Activated T-cell treated with anti-CD3 and anti-CD28 coated beads, Interleukin-2, amount 50 U/mL, for 48 hours (primary cell): ENCODE measurements around the gene OPN3.

Source experiments
- DNase-seq, 2 experiments: peaks; one replicate each; pipeline ENCODE4 v3.0.0-alpha.2; 2020

OPN3 gene

DNA sequence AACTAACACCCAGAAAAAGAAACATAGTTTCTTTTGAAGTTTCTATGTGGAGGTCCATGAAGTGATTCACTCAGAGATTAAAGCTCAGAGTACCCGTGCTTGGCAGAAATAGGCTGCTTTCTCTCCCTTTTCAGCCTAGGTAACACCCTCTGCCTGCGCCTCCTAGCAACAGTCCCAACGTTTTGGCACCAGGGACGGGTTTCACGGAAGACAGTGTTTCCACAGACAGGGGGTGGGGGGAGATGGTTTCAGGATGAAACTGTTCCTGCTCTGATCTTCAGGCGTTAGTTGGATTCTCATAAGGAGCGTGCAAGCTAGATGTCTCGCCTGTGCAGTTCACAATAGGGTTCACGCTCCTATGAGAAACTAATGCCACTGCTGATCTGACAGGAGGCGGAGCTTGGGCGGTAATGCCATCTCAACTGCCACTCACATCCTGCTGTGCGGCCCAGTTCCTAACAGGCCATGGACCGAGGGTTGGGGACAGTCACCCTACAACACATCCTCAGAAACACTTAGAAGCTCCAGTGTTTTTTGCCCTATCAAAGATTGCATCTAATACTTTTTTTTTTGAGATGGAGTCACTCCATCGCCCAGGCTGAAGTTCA is 53.2 kb downstream of the OPN3 start:
- no peak for DNase-seq

DNA sequence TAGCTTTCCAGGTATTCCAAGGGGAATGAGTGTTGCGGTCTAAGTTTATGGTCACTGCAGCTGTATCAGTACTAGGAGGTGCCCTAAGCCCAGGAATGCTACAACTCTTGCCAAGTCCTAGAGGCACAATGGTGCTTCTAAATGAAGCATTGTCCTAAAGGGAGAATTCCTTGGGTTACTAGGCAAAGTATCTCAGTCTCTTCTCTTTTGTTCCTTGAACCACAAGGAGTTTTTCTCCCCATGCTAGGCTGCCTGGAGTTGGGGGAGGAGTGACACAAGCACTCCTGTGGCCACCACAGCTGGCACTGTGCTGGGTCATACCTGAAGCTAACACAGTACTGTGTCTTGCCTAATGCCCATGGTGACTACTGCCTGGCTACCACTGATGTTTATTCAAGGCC is 57.2 kb downstream of the OPN3 start:
- no peak for DNase-seq

DNA sequence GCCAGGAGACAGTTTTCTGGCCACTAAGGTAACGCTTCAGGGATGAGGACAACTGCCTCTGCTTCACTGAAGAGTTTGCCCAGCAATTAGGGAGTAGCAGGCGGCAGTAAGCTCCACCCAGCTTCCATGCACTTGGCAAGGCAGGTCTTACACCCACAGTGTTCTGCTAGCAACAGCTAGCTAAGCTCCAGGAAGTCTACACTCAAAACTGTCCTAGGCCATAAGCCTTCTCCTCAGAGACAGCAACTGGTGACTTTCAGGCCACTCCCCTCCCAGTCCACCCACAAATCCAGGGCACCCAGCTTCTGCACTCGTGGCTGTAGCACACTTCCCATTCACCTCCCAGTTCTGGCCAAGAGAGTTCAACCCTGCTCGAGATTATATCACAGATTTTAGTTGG is 60.7 kb downstream of the OPN3 start:
- no peak for DNase-seq

DNA sequence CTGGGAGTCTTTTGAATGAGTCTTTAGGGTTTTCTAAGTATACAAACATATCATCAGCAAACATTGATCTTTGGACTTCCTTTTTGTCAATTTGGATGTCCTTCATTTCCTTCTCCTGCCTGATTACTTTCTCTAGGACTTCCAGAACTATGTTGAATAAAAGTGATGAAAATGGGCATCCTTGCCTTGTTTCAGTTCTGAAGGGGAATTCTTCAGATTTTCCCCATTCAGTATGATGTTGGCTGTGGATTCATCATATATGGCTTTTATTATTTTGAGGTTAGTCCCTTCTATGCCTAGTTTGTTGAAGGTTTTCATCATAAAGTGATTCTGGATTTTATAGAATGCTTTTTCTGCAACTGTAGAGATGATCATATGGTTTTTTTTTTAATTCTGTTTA is 66.0 kb downstream of the OPN3 start:
- no peak for DNase-seq

DNA sequence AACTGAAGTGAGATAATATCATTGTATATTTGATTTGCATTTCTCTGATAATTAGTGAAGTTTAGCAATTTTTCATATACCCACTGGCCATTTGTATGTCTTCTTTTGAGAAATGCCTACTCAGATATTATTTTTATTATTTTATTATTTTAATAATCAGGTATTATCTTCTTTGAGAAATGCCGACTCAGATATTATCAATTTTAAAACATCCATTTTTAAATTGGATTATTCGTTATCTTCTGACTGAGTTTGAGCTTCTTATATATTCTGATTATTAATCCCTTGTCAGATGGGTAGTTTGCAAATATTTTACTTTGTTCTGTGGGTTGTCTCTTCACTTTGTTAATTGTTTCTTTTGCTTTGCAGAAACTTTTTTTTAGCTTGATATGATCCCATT is 70.3 kb downstream of the OPN3 start:
- no peak for DNase-seq

DNA sequence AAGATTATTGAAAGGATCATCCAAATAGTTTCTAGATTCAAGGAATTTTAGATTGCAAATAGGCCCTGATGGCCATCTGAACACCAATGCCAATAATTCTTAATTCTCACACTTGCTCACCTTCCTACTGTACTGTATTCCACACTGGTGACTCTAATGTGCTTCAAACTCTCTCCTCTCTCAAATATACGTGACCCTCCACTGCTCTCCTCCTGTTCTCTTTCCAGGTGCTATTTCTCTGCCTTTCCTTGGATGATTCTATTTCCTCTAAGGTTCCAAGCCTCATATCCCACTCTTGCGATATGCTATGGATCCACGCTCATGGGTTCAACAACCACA is 79.4 kb downstream of the OPN3 start:
- no peak for DNase-seq

DNA sequence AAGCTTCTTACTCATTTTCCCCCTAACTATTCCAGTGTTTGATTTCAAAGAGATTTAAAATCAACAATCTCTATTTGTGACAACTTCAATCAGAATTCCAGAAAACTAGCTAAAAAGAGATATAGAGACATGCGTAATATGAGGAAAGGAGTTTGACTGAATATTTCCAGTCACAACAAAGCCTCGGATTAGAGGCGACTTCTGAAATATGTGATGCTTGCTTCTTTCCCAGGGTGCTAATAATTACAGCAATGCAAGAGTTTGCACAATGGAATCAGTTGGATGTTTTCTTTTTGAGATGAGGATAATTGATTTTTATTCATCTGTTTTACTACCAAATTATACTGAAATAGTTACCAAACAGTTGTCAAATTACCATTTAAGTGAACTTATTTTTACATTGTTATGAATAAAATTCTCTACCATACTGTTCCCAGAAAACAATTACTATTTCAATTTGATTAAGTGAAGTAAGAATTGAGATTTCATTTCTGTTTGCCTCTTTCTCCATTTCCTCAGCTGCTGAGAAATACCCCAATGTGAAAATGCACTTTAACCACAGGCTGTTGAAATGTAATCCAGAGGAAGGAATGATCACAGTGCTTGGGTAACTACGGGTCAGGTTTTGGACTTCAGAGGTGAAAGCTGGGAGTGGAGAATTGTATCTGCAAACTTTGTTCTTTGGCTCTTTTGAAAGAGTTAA is 79.9 kb downstream of the OPN3 start:
- no peak for DNase-seq

DNA sequence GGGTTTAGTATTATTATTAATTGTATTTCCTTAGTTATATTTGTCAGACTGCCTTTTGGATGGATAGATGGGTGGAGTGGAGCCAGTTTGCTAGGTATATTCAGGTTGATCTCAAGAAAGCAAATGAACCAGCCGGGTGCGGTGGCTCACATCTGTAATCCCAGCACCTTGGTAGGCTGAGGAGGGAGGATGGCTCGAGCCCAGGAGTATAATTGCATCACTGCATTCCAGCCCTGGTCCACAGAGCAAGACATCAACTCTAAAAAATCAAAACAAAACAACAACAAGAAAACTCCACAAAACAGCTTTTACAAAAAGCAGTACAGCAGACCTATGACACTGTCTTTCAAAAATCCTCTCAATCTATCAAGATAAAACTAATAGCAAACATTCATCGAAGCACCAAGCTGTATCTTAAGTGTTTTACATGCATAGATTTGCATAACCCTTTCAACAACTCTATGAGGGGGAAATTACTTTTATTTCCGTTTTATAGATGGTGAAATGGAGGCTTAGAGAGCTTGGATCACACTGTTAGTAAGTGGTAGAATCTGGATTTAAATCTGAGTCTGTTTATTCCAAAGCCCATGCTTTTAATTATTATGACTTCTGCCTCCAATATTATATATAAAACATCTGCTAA is 82.5 kb downstream of the OPN3 start:
- no peak for DNase-seq

DNA sequence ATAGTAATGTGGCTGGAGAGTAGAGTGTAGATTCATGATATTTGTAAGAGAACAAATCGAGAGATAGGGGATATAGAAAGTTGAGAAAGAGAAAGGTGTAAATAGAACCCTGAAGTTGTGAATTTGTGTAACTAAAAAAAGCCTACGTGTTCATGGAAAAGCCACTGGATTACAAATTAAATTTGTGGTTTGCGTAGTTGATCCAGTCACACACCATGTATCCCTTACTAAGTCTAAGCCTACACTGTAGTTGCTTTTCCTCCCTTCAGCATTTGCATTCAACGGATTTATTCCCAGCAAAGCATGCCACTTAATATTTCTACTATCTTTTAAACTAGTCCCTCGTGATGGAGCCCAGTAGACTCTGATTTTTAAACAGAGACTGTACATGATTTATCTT is 83.1 kb downstream of the OPN3 start:
- DNase-seq = no peak

DNA sequence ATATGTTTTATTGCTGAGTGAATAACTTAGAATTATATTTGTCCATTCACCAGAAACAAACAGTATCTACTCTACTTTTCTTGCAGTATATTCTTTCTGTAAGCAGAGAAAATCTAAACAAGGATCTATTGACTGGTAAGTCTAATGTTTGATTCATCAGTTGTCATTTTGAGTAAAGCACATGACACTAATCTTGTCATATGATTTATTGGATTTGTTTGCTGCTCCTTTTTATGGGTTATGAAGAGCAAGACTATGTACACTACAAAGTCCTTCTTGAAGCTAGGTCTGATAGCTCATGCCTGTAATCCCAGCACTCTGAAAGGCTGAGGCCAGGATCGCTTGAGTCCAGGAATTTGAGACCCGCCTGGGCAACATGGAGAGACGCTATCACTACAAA is 84.6 kb downstream of the OPN3 start:
- no peak for DNase-seq

DNA sequence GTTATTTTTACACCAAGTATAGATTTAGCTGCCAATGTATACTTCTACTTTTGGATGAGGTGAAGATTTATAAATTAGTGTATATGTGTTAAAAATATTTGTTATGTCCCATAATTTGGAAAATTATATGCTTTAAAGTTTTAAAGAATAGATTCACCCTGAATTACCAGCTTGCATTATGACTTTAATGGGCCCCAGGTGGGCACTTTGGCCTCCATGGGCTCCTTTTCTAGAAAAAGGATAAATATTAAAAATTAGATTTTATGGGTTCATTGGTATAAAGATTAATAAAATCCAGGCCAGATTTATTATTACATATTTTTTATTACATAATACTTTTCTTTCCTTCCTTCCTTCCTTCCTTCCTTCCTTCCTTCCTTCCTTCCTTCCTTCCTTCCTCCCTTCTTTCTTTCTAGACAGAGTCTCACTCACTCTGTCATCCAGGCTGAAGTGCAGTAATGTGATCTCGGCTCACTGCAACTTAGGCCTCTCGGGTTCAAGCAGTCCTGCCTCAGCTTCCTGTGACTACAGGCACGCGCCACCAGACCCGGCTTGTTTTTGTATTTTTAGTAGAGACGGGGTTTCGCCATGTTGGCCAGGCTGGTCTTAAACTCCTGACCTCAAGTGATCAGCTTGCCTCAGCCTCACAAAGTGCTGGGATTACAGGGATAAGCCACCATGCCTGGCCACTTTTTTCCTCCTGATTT is 86.1 kb downstream of the OPN3 start:
- no peak for DNase-seq

DNA sequence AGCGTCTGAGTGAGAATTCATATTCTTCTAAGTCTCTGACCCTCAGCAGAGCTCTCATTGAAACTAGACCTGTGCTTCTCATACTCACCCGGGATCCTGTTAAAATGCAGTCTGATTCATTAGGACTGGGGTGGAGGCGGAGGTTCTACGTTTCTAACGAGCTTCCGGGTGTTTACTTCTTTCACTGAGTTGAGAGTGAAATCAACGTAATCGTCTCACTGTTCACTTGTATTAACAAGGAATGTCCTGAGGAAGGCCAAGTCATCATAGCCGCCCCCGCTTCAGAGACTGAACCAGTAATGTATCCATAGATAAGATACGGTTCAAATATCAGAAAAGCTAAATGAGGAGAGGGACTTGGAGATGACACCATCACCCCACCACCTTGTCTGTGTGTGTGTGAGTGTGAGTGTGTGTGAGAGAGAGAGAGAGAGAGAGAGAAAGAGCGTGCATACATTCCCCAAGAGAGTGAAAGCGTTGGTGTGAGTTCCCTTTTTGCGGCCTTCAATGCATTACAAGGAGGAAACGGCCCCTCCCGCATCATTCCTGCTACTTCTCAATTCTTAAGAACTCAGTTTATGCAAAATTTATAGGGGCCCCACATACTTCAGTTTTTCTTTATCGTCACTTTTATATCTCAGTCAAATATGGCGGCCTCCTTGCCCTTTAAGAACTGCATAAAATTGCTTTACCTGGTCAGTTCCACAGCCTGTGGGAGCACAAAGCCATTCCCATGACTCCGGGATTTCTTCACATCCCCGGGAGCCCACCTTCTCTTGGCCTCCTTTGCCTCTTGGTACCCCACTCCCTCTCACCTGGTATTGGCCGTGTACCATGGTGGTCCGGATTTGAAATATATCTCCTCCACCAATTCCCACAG is 88.2 kb downstream of the OPN3 start:
- peak; percentile 51 to 52 for DNase-seq

DNA sequence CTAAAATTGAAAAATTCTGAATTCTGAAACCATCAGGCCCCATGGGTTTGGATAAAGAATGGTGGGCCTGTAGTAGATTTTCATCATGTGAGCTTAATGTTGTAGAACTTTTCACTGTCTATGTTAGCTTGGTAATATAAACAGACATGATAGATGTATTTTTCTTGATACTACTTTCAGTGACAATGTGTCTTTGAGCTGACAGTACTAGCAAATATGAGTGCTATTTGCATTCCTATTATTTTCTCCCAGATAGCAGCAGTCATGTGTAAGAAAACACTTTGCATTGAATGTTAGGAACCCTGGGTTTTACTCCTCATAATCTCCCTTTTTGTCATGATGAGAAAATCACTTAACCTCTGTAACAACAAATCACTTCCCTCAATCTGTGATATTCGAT is 89.9 kb downstream of the OPN3 start:
- DNase-seq = no peak

DNA sequence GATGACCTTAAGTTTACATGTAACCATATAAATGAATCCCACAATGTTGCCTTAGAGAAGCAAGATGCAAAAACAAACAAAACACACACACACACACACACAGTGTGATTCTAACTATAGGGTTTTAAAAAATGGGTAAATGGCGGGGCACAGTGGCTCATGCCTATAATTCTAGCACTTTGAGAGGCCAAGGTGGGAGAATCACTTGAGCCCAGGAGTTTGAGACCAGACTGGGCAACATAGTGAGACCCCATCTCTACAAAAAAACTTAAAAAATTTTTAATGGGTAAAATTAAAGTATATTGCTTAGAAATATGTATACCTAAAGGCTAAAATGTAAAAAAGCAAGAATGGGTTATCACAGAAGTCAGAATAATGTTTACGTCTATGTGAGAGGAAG is 92.2 kb downstream of the OPN3 start:
- DNase-seq = no peak
